Measurements from ENCODE around the gene ARID3A.

ARID3A gene

GRCh38 chr19:1009981-1010538 lies 84.2 kb downstream of the ARID3A start:
- no peak for TF ChIP-seq POU2F2 (IDR thresholded peaks at IDR 0.05; ENCODE audit: low read depth, low read length)
- TF ChIP-seq POLR2AphosphoS5 (IDR thresholded peaks at IDR 0.05; ENCODE audit: low read depth, low read length), result no peak
- no peak for TF ChIP-seq TAF1 (IDR thresholded peaks at IDR 0.05; ENCODE audit: low read depth, low read length)
- no peak for TF ChIP-seq POLR2A (IDR thresholded peaks at IDR 0.05; ENCODE audit: low read depth, low read length)
- TF ChIP-seq PAX5 (IDR thresholded peaks at IDR 0.05; ENCODE audit: insufficient read depth, low read length, severe bottlenecking), result no peak
- no peak for TF ChIP-seq SPI1 (IDR thresholded peaks at IDR 0.05; ENCODE audit: low read depth, low read length)
- FAIRE-seq, result no peak
- DNase-seq (ENCODE audit: insufficient read length, low spot score), result no peak

- FAIRE-seq (no peak), DNase-seq (ENCODE audit: insufficient read length, low spot score) (no peak)
- no peak for TF ChIP-seq POLR2A (IDR thresholded peaks at IDR 0.05; ENCODE audit: low read depth, low read length)
- TF ChIP-seq POLR2AphosphoS5 (IDR thresholded peaks at IDR 0.05; ENCODE audit: low read depth, low read length), result no peak
Measured at GRCh38 chr19:1010586-1011510, 85.0 kb downstream of the ARID3A start.

GRCh38 chr19:1011831-1012333 lies 86.0 kb downstream of the ARID3A start:
- no peak for FAIRE-seq
- no peak for TF ChIP-seq POU2F2 (IDR thresholded peaks at IDR 0.05; ENCODE audit: low read depth, low read length)
- TF ChIP-seq PAX5 (IDR thresholded peaks at IDR 0.05; ENCODE audit: insufficient read depth, low read length, severe bottlenecking), result no peak
- TF ChIP-seq TAF1 (IDR thresholded peaks at IDR 0.05; ENCODE audit: low read depth, low read length), result no peak
- TF ChIP-seq POLR2A (IDR thresholded peaks at IDR 0.05; ENCODE audit: low read depth, low read length), result no peak
- no peak for DNase-seq (ENCODE audit: insufficient read length, low spot score)

GRCh38 chr19:1012334-1012733 lies 86.5 kb downstream of the ARID3A start:
- TF ChIP-seq POLR2AphosphoS5 (IDR thresholded peaks at IDR 0.05; ENCODE audit: low read depth, low read length), result 0 out of 2 replicates have a peak, but pooled peaks have one; percentile 5
- TF ChIP-seq SPI1 (IDR thresholded peaks at IDR 0.05; ENCODE audit: low read depth, low read length), result no peak
- TF ChIP-seq TAF1 (IDR thresholded peaks at IDR 0.05; ENCODE audit: low read depth, low read length), result no peak
- FAIRE-seq, result no peak
- DNase-seq (ENCODE audit: insufficient read length, low spot score), result no peak

- DNase-seq (ENCODE audit: insufficient read length, low spot score), result no peak
- no peak for TF ChIP-seq TAF1 (IDR thresholded peaks at IDR 0.05; ENCODE audit: low read depth, low read length)
- no peak for TF ChIP-seq POU2F2 (IDR thresholded peaks at IDR 0.05; ENCODE audit: low read depth, low read length)
- 0 out of 2 replicates have a peak, but pooled peaks have one; percentile 16 for TF ChIP-seq POLR2A (IDR thresholded peaks at IDR 0.05; ENCODE audit: low read depth, low read length)
- FAIRE-seq, result no peak
Measured at GRCh38 chr19:1013218-1013617, 87.4 kb downstream of the ARID3A start.

GRCh38 chr19:1014161-1015060 lies 88.6 kb downstream of the ARID3A start:
- FAIRE-seq (no peak), DNase-seq (ENCODE audit: insufficient read length, low spot score) (no peak)
- TF ChIP-seq POLR2A (IDR thresholded peaks at IDR 0.05; ENCODE audit: low read depth, low read length) (no peak), TAF1 (IDR thresholded peaks at IDR 0.05; ENCODE audit: low read depth, low read length) (no peak), SPI1 (IDR thresholded peaks at IDR 0.05; ENCODE audit: low read depth, low read length) (no peak), PAX5 (IDR thresholded peaks at IDR 0.05; ENCODE audit: insufficient read depth, low read length, severe bottlenecking) (no peak), POU2F2 (IDR thresholded peaks at IDR 0.05; ENCODE audit: low read depth, low read length) (no peak), POLR2AphosphoS5 (IDR thresholded peaks at IDR 0.05; ENCODE audit: low read depth, low read length) (no peak; the same call in 1 of the 2 replicates)

- DNase-seq (ENCODE audit: insufficient read length, low spot score), result no peak
- no peak for FAIRE-seq
- no peak for TF ChIP-seq POLR2A (IDR thresholded peaks at IDR 0.05; ENCODE audit: low read depth, low read length)
- TF ChIP-seq POU2F2 (IDR thresholded peaks at IDR 0.05; ENCODE audit: low read depth, low read length), result no peak
- no peak for TF ChIP-seq SPI1 (IDR thresholded peaks at IDR 0.05; ENCODE audit: low read depth, low read length)
- no peak for TF ChIP-seq POLR2AphosphoS5 (IDR thresholded peaks at IDR 0.05; ENCODE audit: low read depth, low read length)
- no peak for TF ChIP-seq TAF1 (IDR thresholded peaks at IDR 0.05; ENCODE audit: low read depth, low read length)
- TF ChIP-seq PAX5 (IDR thresholded peaks at IDR 0.05; ENCODE audit: insufficient read depth, low read length, severe bottlenecking), result no peak
Measured at GRCh38 chr19:1015061-1015781, 89.4 kb downstream of the ARID3A start.

GRCh38 chr19:1015782-1016646 lies 90.2 kb downstream of the ARID3A start:
- DNase-seq (ENCODE audit: insufficient read length, low spot score), result no peak
- TF ChIP-seq PAX5 (IDR thresholded peaks at IDR 0.05; ENCODE audit: insufficient read depth, low read length, severe bottlenecking) (no peak), TAF1 (IDR thresholded peaks at IDR 0.05; ENCODE audit: low read depth, low read length) (no peak), SPI1 (IDR thresholded peaks at IDR 0.05; ENCODE audit: low read depth, low read length) (no peak)
- no peak for FAIRE-seq
